Panc1 (cell line): ENCODE measurements around the gene ATP11B. TPM values are rescaled to one million over a fixed set of nuclear protein-coding genes. Genes with fewer than 3 reads are reported as not detected.

ENCODE experiments used
- ATAC-seq: fragments of 200-7000 bp; cut with Tn5 transposase; 2 replicates; pipeline ENCODE4 v1.9.1; 2020; ENCODE audit warnings: mild to moderate bottlenecking, moderate library complexity
- BruUV-seq: library from RNA; stranded (reverse); fragments of 400-500 nt; replicated peaks from 2 replicates; lab custom pipeline; 2021; lab: Mats Ljungman, UMichigan
- CTCF ChIA-PET: fragments of 300-600 bp; sonication (Branson Sonifier 250); formaldehyde crosslinking; loops from one replicate; lab custom pipeline; 2022; ENCODE audit warnings: antibody characterized with exemption; lab: Charles Lee
- POLR2A ChIA-PET: fragments of 300-600 bp; sonication (Branson Sonifier 250); formaldehyde crosslinking; loops from one replicate; lab custom pipeline; 2022; ENCODE audit warnings: antibody characterized with exemption; lab: Charles Lee
- DNase-seq: peaks from one replicate; pipeline ENCODE4 v3.0.0-alpha.2; 2010; ENCODE audit warnings: low read depth, low spot score
- H3K27ac ChIP-seq: 2 replicates; pipeline ENCODE4 v1.5.1; 2011; ENCODE audit warnings: mild to moderate bottlenecking, low read length, inconsistent platforms
- H3K27me3 ChIP-seq: fragments of 200-500 bp; sonication (Bioruptor generic); 2 replicates; pipeline ENCODE4 v1.6.0; 2014; ENCODE audit warnings: low read length, inconsistent platforms; ENCODE audit not compliant: control insufficient read depth, insufficient read depth
- H3K36me3 ChIP-seq: fragments of 200-500 bp; sonication (Bioruptor generic); 2 replicates; pipeline ENCODE4 v1.5.1; 2014; ENCODE audit warnings: inconsistent platforms, mild to moderate bottlenecking, low read length, moderate library complexity; ENCODE audit not compliant: control insufficient read depth, insufficient read depth
- H3K4me1 ChIP-seq: 2 replicates; pipeline ENCODE4 v1.5.1; 2011; ENCODE audit warnings: inconsistent platforms, mild to moderate bottlenecking, low read length, moderate library complexity; ENCODE audit not compliant: control insufficient read depth, insufficient read depth
- H3K4me3 ChIP-seq, 2 experiments: 2 replicates each; pipeline ENCODE4 v1.5.1; 2011 to 2012; ENCODE audit warnings: low read depth in 2 of 2, low read length in 2 of 2, mild to moderate bottlenecking in 2 of 2, inconsistent platforms in 1 of 2, moderate library complexity in 1 of 2
- H3K9me3 ChIP-seq: fragments of 200-500 bp; sonication (Bioruptor generic); 2 replicates; pipeline ENCODE4 v1.5.1; 2014; ENCODE audit warnings: low read depth, mild to moderate bottlenecking, inconsistent platforms, low read length, moderate library complexity; ENCODE audit not compliant: control insufficient read depth, insufficient read depth
- CTCF ChIP-seq: fragments of 450-650 bp; IDR thresholded peaks from 2 replicates; pipeline ENCODE4 v1.5.1; 2017; ENCODE audit warnings: mild to moderate bottlenecking
- POLR2AphosphoS5 ChIP-seq: IDR thresholded peaks from 2 replicates; pipeline ENCODE4 v1.6.1; 2012; ENCODE audit warnings: mild to moderate bottlenecking, low read depth, low read length, moderate library complexity
- REST ChIP-seq, 2 experiments: IDR thresholded peaks; 2 replicates each; pipeline ENCODE4 v1.6.1; 2011 to 2012; ENCODE audit warnings: low read depth in 2 of 2, control low read depth in 1 of 2, low read length in 1 of 2, mild to moderate bottlenecking in 1 of 2, moderate library complexity in 1 of 2; ENCODE audit not compliant: insufficient read depth in 1 of 2
- SIN3A ChIP-seq: IDR thresholded peaks from 2 replicates; pipeline ENCODE4 v1.6.1; 2012; ENCODE audit warnings: low read depth, mild to moderate bottlenecking, low read length, moderate library complexity, borderline replicate concordance; ENCODE audit not compliant: insufficient read depth
- TCF7L2 ChIP-seq: IDR thresholded peaks from 2 replicates; pipeline ENCODE4 v1.6.1; 2011; ENCODE audit warnings: mild to moderate bottlenecking, low read depth, low read length, inconsistent platforms
- in situ Hi-C: cut with HindIII; loops from 2 replicates; pipeline ENCODE4 v1.10.0; 2016; ENCODE audit warnings: low sequenced_read_pairs, low pct_unique_long_range_greater_than_20kb
- intact Hi-C: fragments of 100-400 bp; cut with micrococcal nuclease; formaldehyde crosslinking; loops from one replicate; pipeline ENCODE4 v1.10.0; 2022; ENCODE audit not compliant: unreplicated experiment
- total RNA-seq: library from RNA; stranded (reverse); gene quantifications from one replicate; pipeline ENCODE4 v1.2.1, GENCODE V29; 2021; ENCODE audit not compliant: unreplicated experiment

ATP11B gene
- total RNA-seq, 1 experiment from 2014 or later = 108 TPM

- ChIA-PET CTCF (no interaction called here), POLR2A (no interaction called here)
- H3K27ac ChIP-seq = no peak overlapping the region
- H3K27me3 ChIP-seq = peaks cover 6% of the 10 kb centered on the region; the same call in 1 of the 2 replicates
- no peak for DNase-seq
- no peaks in the 10 kb centered on the region for H3K36me3 ChIP-seq
- no peak for ATAC-seq
- in situ Hi-C loops (no loop called here), intact Hi-C loops (no loop called here)
- BruUV-seq = no TSS peak
- TF ChIP-seq POLR2AphosphoS5 (no peak), REST (IDR thresholded peaks at IDR 0.05; ENCODE audit: insufficient read depth in 1 of 2, low read depth in 2 of 2, low read length in 1 of 2) (no peak), CTCF (no peak)
- H3K4me1 ChIP-seq = no peaks in the 10 kb centered on the region
- no peak overlapping the region for H3K4me3 ChIP-seq
- no peaks in the 10 kb centered on the region for H3K9me3 ChIP-seq
Measured at GRCh38 chr3:182787302-182788036, 5.8 kb upstream of the ATP11B start.

- H3K4me3 ChIP-seq = no peak overlapping the region
- H3K9me3 ChIP-seq = no peaks in the 10 kb centered on the region
- DNase-seq (no peak), ATAC-seq (no peak)
- intact Hi-C loops = no loop called here
- POLR2A ChIA-PET = interaction anchor here (0.6 kb wide), 1 partner anchor 15 kb away, joined by 3 read pairs; no protein-coding TSS in a partner anchor
- peaks cover 3% of the 10 kb centered on the region; the same call in 1 of the 2 replicates for H3K27me3 ChIP-seq
- CTCF ChIA-PET = no interaction called here
- H3K27ac ChIP-seq = no peak overlapping the region
- H3K4me1 ChIP-seq = no peaks in the 10 kb centered on the region
- TF ChIP-seq SIN3A = no peak
- no peak for TF ChIP-seq POLR2AphosphoS5
- H3K36me3 ChIP-seq = no peaks in the 10 kb centered on the region; the same call in 1 of the 2 replicates
- in situ Hi-C loops = no loop called here
- no TSS peak for BruUV-seq
Measured at GRCh38 chr3:182789371-182789770, 3.9 kb upstream of the ATP11B start.

- ChIA-PET CTCF (no interaction called here), POLR2A (no interaction called here)
- Histone ChIP-seq H3K4me3 (no peak overlapping the region), H3K4me1 (peaks cover 7% of the 10 kb centered on the region), H3K9me3 (no peaks in the 10 kb centered on the region), H3K27ac (no peak overlapping the region), H3K27me3 (peaks cover 3% of the 10 kb centered on the region; the same call in 1 of the 2 replicates), H3K36me3 (no peaks in the 10 kb centered on the region; the same call in 1 of the 2 replicates)
- DNase-seq = no peak
- no TSS peak for BruUV-seq
- in situ Hi-C loops (no loop called here), intact Hi-C loops (no loop called here)
- no peak for ATAC-seq
- TF ChIP-seq REST (IDR thresholded peaks at IDR 0.05; ENCODE audit: insufficient read depth in 1 of 2, low read depth in 2 of 2, low read length in 1 of 2) (no peak), TCF7L2 (no peak), POLR2AphosphoS5 (no peak), CTCF (no peak), SIN3A (no peak)
Measured at GRCh38 chr3:182790612-182791011, 2.7 kb upstream of the ATP11B start.
